AG09319 (cell line): ENCODE data around the gene EPHB1.
A peak's percentile ranks its signal among the peaks of the same experiment; 100 is the strongest.

Experiments used
- DNase-seq: peaks from one replicate; pipeline ENCODE4 v3.0.0-alpha.2; 2010; ENCODE audit warnings: low read depth; ENCODE audit errors: extremely low read depth
- CTCF ChIP-seq: IDR thresholded peaks from 2 replicates; pipeline ENCODE4 v1.5.1; 2011; ENCODE audit warnings: low read depth, mild to moderate bottlenecking, inconsistent platforms, low read length, moderate library complexity

EPHB1 gene

GRCh38 chr3:134794950-134795745 is at the start of gene EPHB1:
Gene EPHB1, plus strand, starts transcription at chr3:134795260.
- TF ChIP-seq CTCF: peak; percentile 97
- DNase-seq: peak; percentile 92

- DNase-seq: no peak
- TF ChIP-seq CTCF: no peak
Measured at GRCh38 chr3:134748698-134749097, 46.4 kb upstream of the EPHB1 start.

GRCh38 chr3:134749174-134749573 is 45.9 kb upstream of the EPHB1 start:
- DNase-seq: no peak
- no peak for TF ChIP-seq CTCF

GRCh38 chr3:134749802-134750553 is 45.1 kb upstream of the EPHB1 start:
- no peak for TF ChIP-seq CTCF

GRCh38 chr3:134751831-134752230 is 43.2 kb upstream of the EPHB1 start:
- no peak for DNase-seq
- TF ChIP-seq CTCF: no peak

More at GRCh38 chr3:134749802-134750553, 45.1 kb upstream of the EPHB1 start:
- DNase-seq: no peak

GRCh38 chr3:134752761-134753461 is 42.1 kb upstream of the EPHB1 start:
- DNase-seq: no peak
- TF ChIP-seq CTCF: no peak
